ENCODE data around the gene PSMB5.

GRCh38 chr14:23034498-23035302 lies at the start of gene PSMB5:
- peak in 1 of 5 experiments; percentile 29 for TF ChIP-seq CTCF (IDR thresholded peaks at IDR 0.05 in 4 of 5, conservative IDR thresholded peaks at IDR 0.05 in 1 of 5)
- TF ChIP-seq POLR2A (IDR thresholded peaks at IDR 0.05) = peak; percentile 81 to 82

Measured in gastrocnemius medialis (tissue), 4 donors.